Activated CD8-positive, alpha-beta memory T cell treated with anti-CD3 and anti-CD28 coated beads, Interleukin-2, amount 50 U/mL, for 4 hours (primary cell): ENCODE measurements around the gene COX10.
"Not testable (repeated sequence)": the region's sequence is repeated elsewhere in the genome, so short reads cannot be mapped to it uniquely, and the experiment has no call there.

ENCODE experiments used
- DNase-seq: peaks from one replicate; pipeline ENCODE4 v3.0.0-alpha.2; 2020

Gene COX10

GRCh38 chr17:14209215-14209614 lies 139.9 kb downstream of the COX10 start:
- DNase-seq = no peak

DNA sequence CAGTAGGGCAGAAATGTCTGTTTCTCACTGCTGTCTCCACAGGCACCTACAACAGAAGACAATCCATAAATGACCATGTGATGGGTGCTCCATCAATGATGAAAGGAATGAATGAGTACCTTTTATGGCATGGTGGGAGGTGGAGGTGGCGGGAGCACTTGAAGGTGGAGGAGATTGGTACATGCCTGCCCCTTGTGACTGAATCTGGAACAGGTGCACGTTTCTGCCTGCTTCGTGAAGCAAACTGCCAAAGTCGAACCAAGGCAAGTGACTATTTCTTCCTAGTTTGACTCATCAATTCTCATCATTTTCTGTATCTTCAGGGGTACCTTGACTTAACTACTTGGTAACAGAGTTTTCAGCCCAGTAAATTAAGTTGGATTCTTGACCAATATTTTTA lies 141.9 kb downstream of the COX10 start:
- DNase-seq = no peak

DNA sequence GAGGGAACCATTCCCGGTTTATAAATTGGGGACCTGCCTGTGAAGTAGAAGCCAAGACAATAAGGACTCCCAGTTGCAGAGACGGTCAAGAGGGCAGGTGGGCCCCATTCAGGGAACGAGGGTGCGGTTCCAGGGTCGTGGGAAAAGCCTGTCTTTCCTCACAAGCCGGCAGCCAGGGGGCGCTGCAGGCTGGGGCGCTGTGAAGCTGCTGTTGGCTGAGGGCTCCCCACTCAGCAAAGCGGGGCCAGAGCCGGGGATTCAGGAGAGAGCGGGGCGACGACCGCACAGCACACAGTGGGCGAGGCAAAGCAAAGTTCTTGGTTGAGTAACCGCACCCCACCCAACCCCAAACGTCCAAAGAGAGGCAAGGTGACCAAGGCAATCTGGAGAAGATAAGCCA lies 142.5 kb downstream of the COX10 start:
- DNase-seq = peak; percentile 53

DNA sequence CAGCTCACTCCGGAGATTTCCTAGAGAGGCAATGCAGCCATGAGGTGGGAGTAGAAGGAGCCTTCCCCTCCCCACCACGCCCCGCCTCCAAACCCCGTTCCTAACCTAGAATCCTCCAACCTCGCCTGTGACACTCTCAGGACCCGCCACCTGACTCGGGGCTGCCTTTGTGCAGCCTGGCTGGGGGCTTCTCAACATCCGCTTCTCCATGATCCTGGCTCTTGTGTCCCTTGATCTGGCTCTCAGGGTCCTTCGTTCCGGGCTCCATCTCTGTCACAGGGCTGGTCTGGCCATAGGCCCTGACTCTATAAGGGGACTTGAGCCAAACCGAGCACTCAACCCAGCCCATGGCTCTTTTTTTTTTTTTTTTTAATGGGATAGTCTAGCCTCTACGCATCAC lies 143.1 kb downstream of the COX10 start:
- DNase-seq = no peak

DNA sequence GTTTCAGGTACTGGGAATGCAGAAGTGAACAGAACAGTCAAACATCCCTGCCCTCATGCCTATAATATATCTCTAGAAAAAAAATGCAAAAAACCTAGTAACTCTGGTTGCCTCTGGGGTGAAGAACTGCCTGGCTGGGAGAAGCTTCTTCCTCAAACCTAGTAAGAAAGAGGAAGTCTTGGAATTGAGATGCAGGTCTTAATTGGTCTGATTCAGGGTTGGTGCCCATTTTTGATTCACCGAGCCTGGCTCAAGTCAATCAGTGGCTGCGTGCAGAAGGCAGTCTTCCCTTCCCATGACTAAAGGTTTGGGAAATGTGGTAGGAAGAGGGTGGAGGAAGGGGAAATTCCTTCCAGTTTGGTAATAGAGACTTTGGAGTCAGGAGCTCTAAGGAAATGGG lies 145.0 kb downstream of the COX10 start:
- DNase-seq = no peak

- DNase-seq = no peak
Observed at GRCh38 chr17:14222611-14223010, 153.3 kb downstream of the COX10 start.

- DNase-seq = no peak
Observed at GRCh38 chr17:14225254-14225980, 156.1 kb downstream of the COX10 start.

GRCh38 chr17:14227052-14227451 lies 157.7 kb downstream of the COX10 start:
- DNase-seq = no peak

GRCh38 chr17:14228903-14229302 lies 159.6 kb downstream of the COX10 start:
- no peak for DNase-seq

DNA sequence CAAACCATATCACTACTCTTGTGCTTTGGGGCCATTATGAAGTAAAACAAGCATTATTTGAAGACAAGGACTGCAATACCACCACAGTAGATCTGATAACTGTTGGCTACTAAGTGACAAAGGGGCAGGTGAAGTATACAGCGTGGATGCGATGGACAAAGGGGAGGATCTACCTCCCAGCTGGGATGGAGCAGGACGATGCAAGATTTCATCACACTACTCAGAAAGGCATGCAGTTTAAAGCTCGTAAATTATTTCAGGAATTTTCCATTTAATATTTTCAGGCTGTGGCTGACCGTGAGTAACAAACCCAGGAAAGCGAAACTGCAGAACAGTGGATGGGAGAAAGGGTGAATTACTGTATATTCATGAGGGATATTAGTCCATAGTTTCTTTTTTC lies 161.9 kb downstream of the COX10 start:
- not testable (repeated sequence) for DNase-seq

DNA sequence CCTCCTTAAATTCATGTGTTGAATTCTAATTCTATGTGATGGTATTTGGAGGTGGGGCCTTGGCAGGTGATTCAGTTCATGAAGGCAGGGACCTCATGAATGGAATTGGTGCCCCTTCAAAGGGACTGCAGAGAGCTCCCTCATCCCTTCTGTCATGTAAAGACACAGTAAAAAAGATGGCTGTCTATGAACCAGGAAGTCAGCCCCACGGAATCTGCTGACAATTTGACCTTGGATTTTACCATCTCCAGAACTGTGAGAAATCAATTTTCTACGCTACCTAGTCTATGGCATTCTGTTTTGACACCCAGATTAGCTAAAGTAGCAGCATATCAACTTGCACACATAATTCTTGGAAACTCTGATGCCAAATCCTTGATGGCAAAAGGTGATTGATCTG lies 165.7 kb downstream of the COX10 start:
- not testable (repeated sequence) for DNase-seq

DNA sequence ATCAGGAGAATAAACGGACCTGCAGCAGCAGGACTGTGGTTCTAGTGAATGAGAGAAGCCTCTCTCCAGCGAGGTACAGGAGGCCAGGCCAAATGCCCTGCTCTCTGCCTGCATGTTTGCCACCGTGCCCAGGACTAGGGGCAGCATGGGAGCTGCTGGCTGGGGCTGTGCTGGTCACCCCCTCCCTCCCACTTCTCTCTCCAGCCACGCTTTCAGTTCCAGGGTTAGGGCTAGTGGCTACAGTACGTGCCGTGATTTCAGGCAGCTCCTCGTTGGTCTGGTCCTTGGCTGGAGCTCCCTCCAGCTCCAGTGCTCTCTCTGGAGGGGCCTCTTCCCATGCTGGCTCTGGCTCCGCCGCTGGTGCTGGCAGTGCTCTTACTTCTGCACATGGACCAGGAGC lies 166.7 kb downstream of the COX10 start:
- not testable (repeated sequence) for DNase-seq

- not testable (repeated sequence) for DNase-seq
Observed at GRCh38 chr17:14236762-14237161, 167.5 kb downstream of the COX10 start, which contains the start of gene CDRT15. Gene CDRT15 (minus strand): TSS chr17:14236862. CDS start chr17:14236833, 29 bp downstream.

DNA sequence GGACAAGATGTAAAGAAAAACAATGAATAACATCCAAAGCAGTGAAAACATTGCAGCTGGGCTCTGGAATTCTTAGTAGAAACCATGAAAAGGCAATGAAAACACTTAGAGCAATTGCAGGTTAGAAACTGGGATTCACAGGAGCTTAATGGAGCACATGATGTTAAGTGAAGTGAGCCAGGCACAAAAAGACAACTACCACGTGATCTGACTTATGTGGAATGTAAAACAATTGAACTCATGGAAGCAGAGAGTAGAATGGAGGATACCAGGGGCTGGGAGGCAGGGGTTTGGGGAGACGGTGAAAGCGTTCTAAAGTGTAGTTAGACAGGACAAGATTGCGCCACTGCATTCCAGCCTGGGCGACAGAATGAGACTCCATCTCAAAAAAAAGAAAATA lies 170.0 kb downstream of the COX10 start:
- DNase-seq = not testable (repeated sequence)

- DNase-seq = no peak
Observed at GRCh38 chr17:14245002-14245401, 175.7 kb downstream of the COX10 start.

DNA sequence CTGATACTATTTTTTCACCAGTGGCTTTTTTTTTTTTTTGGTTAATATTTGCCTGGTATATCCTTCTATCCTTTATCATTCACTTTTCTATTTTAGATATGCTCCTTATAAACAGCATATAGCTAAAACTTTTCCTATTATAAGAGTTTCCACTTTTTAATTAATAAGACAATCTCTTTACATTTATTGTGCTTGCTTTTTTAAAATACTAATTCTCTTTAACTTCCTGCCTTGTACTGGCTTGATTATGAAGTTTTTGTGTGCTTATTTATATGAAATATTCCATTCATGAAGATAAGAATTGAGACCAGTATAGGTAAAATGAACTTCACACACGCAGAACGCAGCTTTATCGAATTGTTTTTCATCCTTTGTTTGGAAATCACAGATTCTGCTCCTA lies 176.3 kb downstream of the COX10 start:
- no peak for DNase-seq
